Parathyroid adenoma (tissue), 2 donors: ENCODE measurements around the gene TRPV3.
"Not testable (repeated sequence)": the region's sequence is repeated elsewhere in the genome, so short reads cannot be mapped to it uniquely, and the experiment has no call there.

Source experiments
- H2AFZ ChIP-seq: fragments of 300-600 bp; sonication (generic); one replicate; pipeline ENCODE4 v1.7.0; 2017; ENCODE audit warnings: antibody characterized with exemption, mild to moderate bottlenecking
- H3K27ac ChIP-seq: fragments of 300-600 bp; sonication (generic); one replicate; pipeline ENCODE4 v1.7.0; 2017
- H3K27me3 ChIP-seq: fragments of 300-600 bp; sonication (generic); one replicate; pipeline ENCODE4 v1.7.0; 2017; ENCODE audit warnings: low read length; ENCODE audit not compliant: control insufficient read depth, insufficient read depth
- H3K36me3 ChIP-seq: fragments of 300-600 bp; sonication (generic); one replicate; pipeline ENCODE4 v1.7.0; 2017; ENCODE audit warnings: low read length; ENCODE audit not compliant: control insufficient read depth, insufficient read depth
- H3K4me1 ChIP-seq: fragments of 300-600 bp; sonication (generic); one replicate; pipeline ENCODE4 v1.7.0; 2017; ENCODE audit warnings: control low read depth
- H3K4me2 ChIP-seq: fragments of 300-600 bp; sonication (generic); one replicate; pipeline ENCODE4 v1.7.0; 2017; ENCODE audit warnings: low read length
- H3K4me3 ChIP-seq: fragments of 300-600 bp; sonication (generic); one replicate; pipeline ENCODE4 v1.7.0; 2017; ENCODE audit warnings: low read depth, low read length
- H3K79me2 ChIP-seq: fragments of 300-600 bp; sonication (generic); one replicate; pipeline ENCODE4 v1.7.0; 2017; ENCODE audit warnings: control low read depth
- H3K9ac ChIP-seq: fragments of 300-600 bp; sonication (generic); one replicate; pipeline ENCODE4 v1.7.0; 2017; ENCODE audit warnings: mild to moderate bottlenecking
- H3K9me3 ChIP-seq: fragments of 300-600 bp; sonication (generic); one replicate; pipeline ENCODE4 v1.7.0; 2017; ENCODE audit warnings: low read length; ENCODE audit not compliant: control insufficient read depth
- TF ChIP-seq, protein P1 (sequence below): fragments of 300-600 bp; sonication (generic); IDR thresholded peaks from one replicate; pipeline ENCODE4 v1.7.0; 2017; ENCODE audit warnings: antibody characterized with exemption, mild to moderate bottlenecking
- donor health status: primary hyperparathyroidism.

The TRPV3 gene

DNA sequence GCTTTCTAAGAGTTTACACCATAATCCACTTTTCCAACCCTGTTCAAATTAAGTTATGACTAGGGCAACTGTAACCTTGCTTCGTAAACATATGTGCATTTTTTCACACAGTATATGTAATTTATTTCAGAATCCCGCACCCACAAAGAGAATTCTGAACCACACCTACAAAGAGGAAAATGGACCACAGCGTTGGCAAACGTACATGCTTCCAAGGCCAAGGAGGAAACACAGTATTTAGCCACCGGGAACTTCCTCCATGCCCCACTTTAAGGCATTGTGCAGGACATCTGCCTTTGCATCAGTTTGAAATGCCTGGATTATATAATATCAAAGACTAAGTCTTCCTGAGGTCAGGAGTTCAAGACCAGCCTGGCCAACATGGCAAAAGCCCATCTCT, 88.1 kb downstream of the TRPV3 start:
- H3K27me3 ChIP-seq: no peaks in the 10 kb centered on the region
- no peak overlapping the region for H3K9ac ChIP-seq
- H3K79me2 ChIP-seq: no peaks in the 10 kb centered on the region
- TF ChIP-seq, protein P1, sequence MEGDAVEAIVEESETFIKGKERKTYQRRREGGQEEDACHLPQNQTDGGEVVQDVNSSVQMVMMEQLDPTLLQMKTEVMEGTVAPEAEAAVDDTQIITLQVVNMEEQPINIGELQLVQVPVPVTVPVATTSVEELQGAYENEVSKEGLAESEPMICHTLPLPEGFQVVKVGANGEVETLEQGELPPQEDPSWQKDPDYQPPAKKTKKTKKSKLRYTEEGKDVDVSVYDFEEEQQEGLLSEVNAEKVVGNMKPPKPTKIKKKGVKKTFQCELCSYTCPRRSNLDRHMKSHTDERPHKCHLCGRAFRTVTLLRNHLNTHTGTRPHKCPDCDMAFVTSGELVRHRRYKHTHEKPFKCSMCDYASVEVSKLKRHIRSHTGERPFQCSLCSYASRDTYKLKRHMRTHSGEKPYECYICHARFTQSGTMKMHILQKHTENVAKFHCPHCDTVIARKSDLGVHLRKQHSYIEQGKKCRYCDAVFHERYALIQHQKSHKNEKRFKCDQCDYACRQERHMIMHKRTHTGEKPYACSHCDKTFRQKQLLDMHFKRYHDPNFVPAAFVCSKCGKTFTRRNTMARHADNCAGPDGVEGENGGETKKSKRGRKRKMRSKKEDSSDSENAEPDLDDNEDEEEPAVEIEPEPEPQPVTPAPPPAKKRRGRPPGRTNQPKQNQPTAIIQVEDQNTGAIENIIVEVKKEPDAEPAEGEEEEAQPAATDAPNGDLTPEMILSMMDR: no peak
- H3K4me3 ChIP-seq: no peak overlapping the region
- no peak overlapping the region for H3K27ac ChIP-seq
- H3K36me3 ChIP-seq: no peaks in the 10 kb centered on the region
- no peak overlapping the region for H2AFZ ChIP-seq
- H3K9me3 ChIP-seq: no peaks in the 10 kb centered on the region
- peaks cover 7% of the 10 kb centered on the region for H3K4me1 ChIP-seq
- H3K4me2 ChIP-seq: no peak overlapping the region

GRCh38 chr17:3466355-3466754, 91.3 kb downstream of the TRPV3 start:
- not testable (repeated sequence) for H3K4me1 ChIP-seq, H3K79me2 ChIP-seq, H2AFZ ChIP-seq, H3K4me3 ChIP-seq, H3K4me2 ChIP-seq, H3K27me3 ChIP-seq, H3K9ac ChIP-seq, H3K9me3 ChIP-seq, H3K27ac ChIP-seq, H3K36me3 ChIP-seq
